MM.1S (cell line): Measurements from ENCODE around the gene CCL26.

Experiments used
- CTCF ChIP-seq: fragments of 300-600 bp; sonication (generic); IDR thresholded peaks from 2 replicates; pipeline ENCODE4 v1.5.1; 2016; ENCODE audit warnings: antibody characterized with exemption, low read length, mixed read lengths
- EZH2 ChIP-seq: fragments of 300-600 bp; sonication (generic); optimal IDR thresholded peaks from 2 replicates; pipeline ENCODE3; 2017; ENCODE audit warnings: low read depth, mild to moderate bottlenecking, antibody characterized with exemption, low read length, mixed read lengths

GRCh38 chr7:75795831-75796285 lies 23.8 kb upstream of the CCL26 start:
- TF ChIP-seq CTCF (no peak), EZH2 (no peak)
